ENCODE measurements around the gene USP3. TPM values are rescaled to one million over a fixed set of nuclear protein-coding genes. Genes with fewer than 3 reads are reported as not detected.
"Not testable (repeated sequence)": the region's sequence is repeated elsewhere in the genome, so short reads cannot be mapped to it uniquely, and the experiment has no call there.

Gene USP3
- total RNA-seq, 6 experiments from 2014 or later, result 21.9 to 33.8 (median 24.8) TPM

- TF ChIP-seq CTCF (IDR thresholded peaks at IDR 0.05) (peak; percentile 64 to 73 (median 70)), POLR2A (IDR thresholded peaks at IDR 0.05) (no peak)
- ATAC-seq (peak; percentile 83 to 92 (median 88)), DNase-seq (no peak)
- no peaks in the 10 kb centered on the region for H3K27me3 ChIP-seq
- H3K36me3 ChIP-seq, result peaks cover 0 to 42% (median 4%) of the 10 kb centered on the region in 4 donors
- H3K27ac ChIP-seq, result no peak overlapping the region
- H3K9me3 ChIP-seq, result no peaks in the 10 kb centered on the region
- peaks cover 0 to 6% (median 2%) of the 10 kb centered on the region in 4 donors for H3K4me1 ChIP-seq
- intact Hi-C loops (cut with DNase I), result no loop called here
- 5% methylated on average over 6 of the region's 6 CpGs for WGBS (ENCODE audit: insufficient coverage, low coverage, low lambda C conversion rate, missing lambda C conversion rate)
- H3K4me3 ChIP-seq, result no peak overlapping the region
Observed at GRCh38 chr15:63610209-63610841, 105.9 kb downstream of the USP3 start.

GRCh38 chr15:63611177-63611576 lies 106.8 kb downstream of the USP3 start:
- TF ChIP-seq POLR2A (IDR thresholded peaks at IDR 0.05) (no peak), CTCF (IDR thresholded peaks at IDR 0.05) (no peak)
- H3K4me1 ChIP-seq, result peaks cover 0 to 4% (median 0%) of the 10 kb centered on the region in 4 donors
- no peaks in the 10 kb centered on the region for H3K27me3 ChIP-seq
- H3K36me3 ChIP-seq, result peaks cover 0 to 48% (median 4%) of the 10 kb centered on the region in 4 donors
- H3K27ac ChIP-seq, result no peak overlapping the region
- DNase-seq (no peak), ATAC-seq (no peak)
- H3K9me3 ChIP-seq, result no peaks in the 10 kb centered on the region
- no peak overlapping the region for H3K4me3 ChIP-seq
- intact Hi-C loops (cut with DNase I), result no loop called here
- 61% methylated on average over 3 of the region's 3 CpGs for WGBS (ENCODE audit: insufficient coverage, low coverage, low lambda C conversion rate, missing lambda C conversion rate)

GRCh38 chr15:63612300-63612699 lies 107.9 kb downstream of the USP3 start:
- ATAC-seq (no peak), DNase-seq (no peak)
- intact Hi-C loops (cut with DNase I), result no loop called here
- TF ChIP-seq POLR2A (IDR thresholded peaks at IDR 0.05) (no peak), CTCF (IDR thresholded peaks at IDR 0.05) (no peak)
- Histone ChIP-seq H3K36me3 (peaks cover 0 to 52% (median 4%) of the 10 kb centered on the region in 4 donors), H3K4me3 (no peak overlapping the region), H3K9me3 (no peaks in the 10 kb centered on the region), H3K27me3 (no peaks in the 10 kb centered on the region), H3K4me1 (peaks cover 0 to 4% (median 0%) of the 10 kb centered on the region in 4 donors), H3K27ac (no peak overlapping the region)
- 100% methylated on average over 6 of the region's 15 CpGs for WGBS (ENCODE audit: insufficient coverage, low coverage, low lambda C conversion rate, missing lambda C conversion rate)

GRCh38 chr15:63615935-63616334 lies 111.5 kb downstream of the USP3 start:
- Histone ChIP-seq H3K9me3 (no peaks in the 10 kb centered on the region), H3K4me3 (no peak overlapping the region), H3K27ac (no peak overlapping the region), H3K4me1 (no peaks in the 10 kb centered on the region), H3K36me3 (peaks cover 0 to 31% (median 0%) of the 10 kb centered on the region in 4 donors), H3K27me3 (no peaks in the 10 kb centered on the region)
- no peak for DNase-seq
- no peak for ATAC-seq
- WGBS (ENCODE audit: insufficient coverage, low coverage, low lambda C conversion rate, missing lambda C conversion rate), result 88% methylated on average over 2 of the region's 3 CpGs
- intact Hi-C loops (cut with DNase I), result no loop called here
- no peak for TF ChIP-seq POLR2A (IDR thresholded peaks at IDR 0.05)
- TF ChIP-seq CTCF (IDR thresholded peaks at IDR 0.05), result no peak

- not testable (repeated sequence) for H3K4me1 ChIP-seq, ATAC-seq
Observed at GRCh38 chr15:63617147-63617546, 112.8 kb downstream of the USP3 start.

GRCh38 chr15:63617627-63618026 lies 113.2 kb downstream of the USP3 start:
- H3K27me3 ChIP-seq; H3K4me3 ChIP-seq; DNase-seq; H3K4me1 ChIP-seq; H3K9me3 ChIP-seq; ATAC-seq; H3K27ac ChIP-seq; intact Hi-C loops (cut with DNase I): not testable (repeated sequence)
- WGBS (ENCODE audit: insufficient coverage, low coverage, low lambda C conversion rate, missing lambda C conversion rate), result 85% methylated on average over 3 of the region's 3 CpGs
- peaks cover 3 to 36% (median 4%) of the 10 kb centered on the region in 4 donors for H3K36me3 ChIP-seq

More at GRCh38 chr15:63617147-63617546, 112.8 kb downstream of the USP3 start:
- DNase-seq; H3K9me3 ChIP-seq; H3K27me3 ChIP-seq; intact Hi-C loops (cut with DNase I); H3K27ac ChIP-seq; H3K4me3 ChIP-seq: not testable (repeated sequence)
- WGBS (ENCODE audit: insufficient coverage, low coverage, low lambda C conversion rate, missing lambda C conversion rate), result 97% methylated on average over 4 of the region's 4 CpGs
- peaks cover 0 to 36% (median 2%) of the 10 kb centered on the region in 4 donors for H3K36me3 ChIP-seq

GRCh38 chr15:63620760-63621159 lies 116.4 kb downstream of the USP3 start:
- no CpG with 5 or more reads among the region's 2 CpGs for WGBS (ENCODE audit: insufficient coverage, low coverage, low lambda C conversion rate, missing lambda C conversion rate)
- H3K27me3 ChIP-seq; ATAC-seq; H3K27ac ChIP-seq; H3K4me1 ChIP-seq; H3K4me3 ChIP-seq; H3K9me3 ChIP-seq; intact Hi-C loops (cut with DNase I); DNase-seq: not testable (repeated sequence)
- peaks cover 9 to 50% (median 14%) of the 10 kb centered on the region in 4 donors for H3K36me3 ChIP-seq
